AG09309 (cell line): Measurements from ENCODE around the gene NMNAT3.

ENCODE experiments used
- DNase-seq: peaks from one replicate; pipeline ENCODE4 v3.0.0-alpha.2; 2010; ENCODE audit warnings: low read depth
- H3K4me3 ChIP-seq: 2 replicates; pipeline ENCODE4 v1.5.1; 2011; ENCODE audit warnings: mild to moderate bottlenecking, low read depth, low read length, moderate library complexity; ENCODE audit not compliant: control insufficient read depth
- TF ChIP-seq, protein P1 (sequence below): IDR thresholded peaks from 2 replicates; pipeline ENCODE4 v1.5.1; 2011; ENCODE audit warnings: mild to moderate bottlenecking, low read depth, low read length, inconsistent platforms; ENCODE audit not compliant: insufficient read depth, control insufficient read depth; ENCODE audit errors: missing control alignments

NMNAT3 gene

DNA sequence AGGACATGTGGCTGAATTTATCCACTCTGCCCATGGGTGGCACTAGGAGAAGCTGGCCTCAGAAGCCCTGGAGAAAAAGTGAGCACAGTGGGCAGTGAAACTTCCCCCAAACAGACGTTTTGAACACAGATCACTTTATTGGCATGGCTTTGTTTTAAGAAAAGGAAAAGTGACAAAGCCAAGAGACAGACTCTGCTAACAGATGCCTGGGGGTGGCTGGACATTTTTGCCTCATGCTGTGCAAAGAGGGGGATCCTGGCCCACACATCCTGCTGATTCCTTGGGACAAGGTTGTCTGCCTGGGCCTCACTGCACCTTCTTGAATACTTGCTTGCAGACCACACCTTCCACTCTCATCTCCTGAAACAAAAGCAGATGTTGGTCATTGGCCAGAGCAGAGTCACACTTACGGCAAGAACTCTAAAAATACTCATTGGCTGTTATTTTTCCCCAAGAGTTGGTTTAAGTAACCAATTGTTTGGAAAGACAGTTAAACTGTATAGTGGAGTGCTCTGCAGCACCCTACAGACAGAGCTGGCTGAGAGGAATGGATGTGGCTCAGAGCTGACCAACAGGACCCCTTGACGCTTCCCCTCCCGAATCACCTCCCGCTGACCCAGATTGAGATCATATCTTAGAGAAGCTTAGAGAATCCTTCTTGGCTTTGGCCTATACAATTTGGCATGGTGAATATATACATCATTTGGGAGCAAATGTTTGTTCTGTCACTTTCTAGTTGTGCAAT is 160.3 kb downstream of the NMNAT3 start:
- no peak for DNase-seq
- no peak overlapping the region for H3K4me3 ChIP-seq
- TF ChIP-seq, protein P1, sequence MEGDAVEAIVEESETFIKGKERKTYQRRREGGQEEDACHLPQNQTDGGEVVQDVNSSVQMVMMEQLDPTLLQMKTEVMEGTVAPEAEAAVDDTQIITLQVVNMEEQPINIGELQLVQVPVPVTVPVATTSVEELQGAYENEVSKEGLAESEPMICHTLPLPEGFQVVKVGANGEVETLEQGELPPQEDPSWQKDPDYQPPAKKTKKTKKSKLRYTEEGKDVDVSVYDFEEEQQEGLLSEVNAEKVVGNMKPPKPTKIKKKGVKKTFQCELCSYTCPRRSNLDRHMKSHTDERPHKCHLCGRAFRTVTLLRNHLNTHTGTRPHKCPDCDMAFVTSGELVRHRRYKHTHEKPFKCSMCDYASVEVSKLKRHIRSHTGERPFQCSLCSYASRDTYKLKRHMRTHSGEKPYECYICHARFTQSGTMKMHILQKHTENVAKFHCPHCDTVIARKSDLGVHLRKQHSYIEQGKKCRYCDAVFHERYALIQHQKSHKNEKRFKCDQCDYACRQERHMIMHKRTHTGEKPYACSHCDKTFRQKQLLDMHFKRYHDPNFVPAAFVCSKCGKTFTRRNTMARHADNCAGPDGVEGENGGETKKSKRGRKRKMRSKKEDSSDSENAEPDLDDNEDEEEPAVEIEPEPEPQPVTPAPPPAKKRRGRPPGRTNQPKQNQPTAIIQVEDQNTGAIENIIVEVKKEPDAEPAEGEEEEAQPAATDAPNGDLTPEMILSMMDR: no peak

- TF ChIP-seq, protein P1: no peak
- H3K4me3 ChIP-seq: no peak overlapping the region
- DNase-seq: no peak
These were observed 163.0 kb downstream of the NMNAT3 start for GRCh38 chr3:139514741-139515140.
